ENCODE measurements around the gene LIPF. TPM values are rescaled to one million over a fixed set of nuclear protein-coding genes. Genes with fewer than 3 reads are reported as not detected.
"Not testable (repeated sequence)": the region's sequence is repeated elsewhere in the genome, so short reads cannot be mapped to it uniquely, and the experiment has no call there.

LIPF gene
- total RNA-seq, 2 donors from 2014 or later: not detected

DNA sequence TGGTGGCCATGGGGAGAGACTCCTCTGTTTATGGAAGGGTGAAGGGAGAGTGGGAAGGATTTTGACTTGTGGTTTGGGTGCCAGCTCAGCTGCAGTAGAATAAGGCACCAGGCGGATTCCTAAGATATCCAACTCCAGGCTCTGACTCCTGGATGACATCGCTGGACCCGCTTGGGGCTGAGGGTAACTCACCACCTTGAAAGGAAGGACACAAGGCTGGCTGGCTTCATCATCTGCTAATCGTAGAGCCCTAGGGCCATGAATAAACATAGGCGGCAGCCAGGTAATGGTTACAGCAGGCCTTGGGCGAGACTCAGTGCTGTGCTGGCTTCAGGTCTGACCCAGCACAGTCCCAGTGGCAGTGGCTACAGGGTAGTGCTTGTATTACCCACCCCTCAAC is 25.1 kb downstream of the LIPF start:
- DNase-seq (ENCODE audit: low spot score) (no peak), ATAC-seq (ENCODE audit: insufficient number of reproducible peaks, low FRiP score, low read depth) (no peak)
- Histone ChIP-seq H3K4me1 (ENCODE audit: control insufficient read depth in 1 of 2, low read depth in 2 of 2) (no peaks in the 10 kb centered on the region), H3K27ac (no peak overlapping the region), H3K36me3 (no peaks in the 10 kb centered on the region), H3K4me3 (no peak overlapping the region), H3K27me3 (replicated peaks; ENCODE audit: insufficient read depth) (no peaks in the 10 kb centered on the region), H3K9me3 (no peaks in the 10 kb centered on the region)
- TF ChIP-seq, protein P1, sequence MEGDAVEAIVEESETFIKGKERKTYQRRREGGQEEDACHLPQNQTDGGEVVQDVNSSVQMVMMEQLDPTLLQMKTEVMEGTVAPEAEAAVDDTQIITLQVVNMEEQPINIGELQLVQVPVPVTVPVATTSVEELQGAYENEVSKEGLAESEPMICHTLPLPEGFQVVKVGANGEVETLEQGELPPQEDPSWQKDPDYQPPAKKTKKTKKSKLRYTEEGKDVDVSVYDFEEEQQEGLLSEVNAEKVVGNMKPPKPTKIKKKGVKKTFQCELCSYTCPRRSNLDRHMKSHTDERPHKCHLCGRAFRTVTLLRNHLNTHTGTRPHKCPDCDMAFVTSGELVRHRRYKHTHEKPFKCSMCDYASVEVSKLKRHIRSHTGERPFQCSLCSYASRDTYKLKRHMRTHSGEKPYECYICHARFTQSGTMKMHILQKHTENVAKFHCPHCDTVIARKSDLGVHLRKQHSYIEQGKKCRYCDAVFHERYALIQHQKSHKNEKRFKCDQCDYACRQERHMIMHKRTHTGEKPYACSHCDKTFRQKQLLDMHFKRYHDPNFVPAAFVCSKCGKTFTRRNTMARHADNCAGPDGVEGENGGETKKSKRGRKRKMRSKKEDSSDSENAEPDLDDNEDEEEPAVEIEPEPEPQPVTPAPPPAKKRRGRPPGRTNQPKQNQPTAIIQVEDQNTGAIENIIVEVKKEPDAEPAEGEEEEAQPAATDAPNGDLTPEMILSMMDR (IDR thresholded peaks at IDR 0.05): no peak

DNA sequence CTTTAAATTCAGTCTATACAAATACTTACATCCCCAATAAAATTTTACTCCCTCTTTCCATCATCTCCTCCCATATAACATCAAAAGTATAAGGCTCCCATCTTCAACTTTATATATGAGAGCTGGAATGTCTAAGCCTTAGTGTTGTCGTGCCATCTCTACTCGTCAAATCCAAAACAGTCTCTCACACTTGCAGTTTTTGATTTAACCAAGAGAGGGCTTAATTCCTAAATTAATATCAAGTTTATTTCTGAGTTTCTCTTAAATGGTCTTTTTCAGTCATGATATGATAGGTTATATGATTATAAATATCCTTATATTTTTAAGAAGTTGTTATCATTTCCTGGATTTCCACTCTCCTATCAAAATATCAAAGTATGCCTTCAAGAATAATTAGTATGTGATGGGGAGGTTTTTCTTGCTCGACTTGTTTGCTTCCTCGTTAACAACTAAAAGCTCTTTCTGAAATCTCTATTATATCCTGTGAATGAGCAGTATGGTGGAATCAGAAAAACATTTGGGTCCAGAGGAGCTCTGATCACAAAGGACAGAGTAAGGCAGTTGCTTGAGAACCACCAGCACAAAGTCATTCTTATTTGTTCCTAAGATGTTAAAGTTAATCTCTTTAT is 29.3 kb downstream of the LIPF start:
- no peak for DNase-seq (ENCODE audit: low spot score)
- H3K4me1 ChIP-seq (ENCODE audit: control insufficient read depth in 1 of 2, low read depth in 2 of 2): no peaks in the 10 kb centered on the region
- TF ChIP-seq, protein P1 (IDR thresholded peaks at IDR 0.05): no peak
- no peak overlapping the region for H3K27ac ChIP-seq
- ATAC-seq (ENCODE audit: insufficient number of reproducible peaks, low FRiP score, low read depth): no peak
- no peaks in the 10 kb centered on the region for H3K36me3 ChIP-seq
- H3K4me3 ChIP-seq: no peak overlapping the region
- no peaks in the 10 kb centered on the region for H3K27me3 ChIP-seq (replicated peaks; ENCODE audit: insufficient read depth)
- H3K9me3 ChIP-seq: no peaks in the 10 kb centered on the region

DNA sequence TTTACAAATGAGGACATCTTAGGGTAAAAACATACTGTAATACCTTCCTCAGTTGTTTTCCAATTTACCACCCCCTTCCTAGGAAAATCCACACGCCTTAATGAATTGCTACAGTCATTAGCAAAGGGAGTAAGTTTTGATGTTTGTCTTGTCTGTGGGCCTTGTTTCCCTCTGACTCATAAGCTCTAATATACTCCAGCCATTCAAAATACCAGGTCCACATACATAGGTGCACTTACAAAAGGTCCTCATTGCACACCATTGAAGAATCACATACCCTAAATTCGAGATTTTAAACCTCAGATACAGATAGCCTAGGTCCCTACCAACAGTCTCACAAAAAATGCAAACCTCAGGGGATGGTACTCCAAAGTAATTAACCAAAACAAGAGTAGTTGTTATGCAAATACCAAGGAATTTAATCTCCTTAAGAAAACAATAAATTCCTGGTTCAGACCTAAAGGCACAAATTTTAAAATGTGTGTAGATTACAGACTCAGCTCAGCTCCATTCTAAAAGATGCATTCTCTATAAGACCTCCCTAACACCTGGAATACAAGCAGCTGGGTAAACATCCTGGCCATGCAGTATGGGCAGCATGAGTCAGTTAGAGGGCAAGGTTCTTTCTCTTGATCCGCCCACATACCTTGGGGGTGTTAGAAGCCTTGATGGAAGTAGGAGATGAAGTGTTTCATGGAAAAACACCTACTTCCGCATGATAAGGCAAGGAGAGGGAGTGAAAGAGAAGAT is 38.8 kb downstream of the LIPF start:
- TF ChIP-seq, protein P1 (IDR thresholded peaks at IDR 0.05): no peak
- no peaks in the 10 kb centered on the region for H3K27me3 ChIP-seq (replicated peaks; ENCODE audit: insufficient read depth)
- ATAC-seq (ENCODE audit: insufficient number of reproducible peaks, low FRiP score, low read depth) (no peak), DNase-seq (ENCODE audit: low spot score) (no peak)
- H3K4me3 ChIP-seq: no peak overlapping the region
- no peak overlapping the region for H3K27ac ChIP-seq
- H3K4me1 ChIP-seq (ENCODE audit: control insufficient read depth in 1 of 2, low read depth in 2 of 2): no peaks in the 10 kb centered on the region
- no peaks in the 10 kb centered on the region for H3K36me3 ChIP-seq
- H3K9me3 ChIP-seq: no peaks in the 10 kb centered on the region

DNA sequence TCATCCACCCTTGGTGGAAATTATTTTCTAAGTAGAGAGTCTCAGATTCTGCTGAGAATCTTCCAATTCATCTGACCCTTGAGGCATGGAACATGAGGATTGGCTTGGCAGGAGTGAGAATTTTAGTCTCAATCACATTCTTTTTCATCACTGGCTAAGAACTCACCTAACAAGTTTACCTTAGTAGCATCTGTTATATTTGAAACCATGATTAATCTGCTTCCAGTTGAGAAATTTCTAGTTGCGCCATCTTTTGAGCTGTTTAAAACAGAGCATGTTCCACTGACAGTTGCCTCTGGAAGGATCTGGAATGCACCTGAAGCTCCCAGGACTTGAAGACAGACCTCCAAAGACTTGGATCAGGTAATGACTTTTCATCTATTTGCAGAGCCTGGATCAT is 41.7 kb downstream of the LIPF start, which contains the start of gene LIPK:
Gene LIPK (plus strand): TSS at position 292 of the 400 bp plus-strand sequence. CDS start 18,295 bp downstream, outside the sequence.
- no peaks in the 10 kb centered on the region for H3K27me3 ChIP-seq (replicated peaks; ENCODE audit: insufficient read depth)
- TF ChIP-seq, protein P1 (IDR thresholded peaks at IDR 0.05): no peak
- H3K9me3 ChIP-seq: no peaks in the 10 kb centered on the region
- DNase-seq (ENCODE audit: low spot score): no peak
- no peak for ATAC-seq (ENCODE audit: insufficient number of reproducible peaks, low FRiP score, low read depth)
- H3K4me3 ChIP-seq: no peak within 1 kb of the TSS
- no peaks in the 10 kb centered on the region for H3K36me3 ChIP-seq
- H3K4me1 ChIP-seq (ENCODE audit: control insufficient read depth in 1 of 2, low read depth in 2 of 2): no peaks in the 10 kb centered on the region
- no peak within 1 kb of the TSS for H3K27ac ChIP-seq

DNA sequence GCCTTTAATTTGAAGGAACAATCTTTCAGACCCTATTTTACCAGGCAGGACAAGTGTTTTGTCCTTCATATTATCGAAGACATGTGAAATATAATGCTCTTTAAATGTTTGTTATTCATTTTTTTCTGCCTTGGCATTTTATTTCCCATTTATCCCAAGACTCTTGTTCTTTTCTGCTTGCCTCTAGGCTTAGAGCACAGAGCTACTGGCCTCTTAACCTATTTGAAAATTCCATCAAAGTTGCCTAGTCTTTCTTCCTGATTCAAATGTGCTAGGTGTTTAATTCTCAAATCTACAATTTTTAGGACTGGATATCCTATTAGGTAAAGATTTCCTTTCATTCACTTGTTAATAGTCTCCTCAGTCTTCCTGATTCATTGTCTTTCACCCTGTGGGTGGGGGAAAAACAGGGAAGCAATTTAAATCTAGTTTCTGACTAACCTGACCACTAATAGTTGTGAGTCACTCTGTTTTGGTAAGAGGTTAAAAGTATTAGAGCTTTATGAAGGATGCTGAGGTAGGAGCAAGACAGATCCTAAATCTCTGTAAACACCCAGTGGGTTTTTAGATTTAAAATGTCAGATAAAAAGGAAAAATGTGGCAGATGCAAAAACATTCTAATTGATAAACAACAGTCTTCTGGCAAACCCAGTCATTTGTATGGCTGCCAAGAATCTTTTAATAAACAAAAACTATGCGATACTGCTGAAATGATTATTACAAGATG is 43.4 kb downstream of the LIPF start:
- no peak overlapping the region for H3K4me3 ChIP-seq
- no peaks in the 10 kb centered on the region for H3K27me3 ChIP-seq (replicated peaks; ENCODE audit: insufficient read depth)
- DNase-seq (ENCODE audit: low spot score): no peak
- TF ChIP-seq, protein P1 (IDR thresholded peaks at IDR 0.05): no peak
- no peaks in the 10 kb centered on the region for H3K36me3 ChIP-seq
- no peaks in the 10 kb centered on the region for H3K4me1 ChIP-seq (ENCODE audit: control insufficient read depth in 1 of 2, low read depth in 2 of 2)
- ATAC-seq (ENCODE audit: insufficient number of reproducible peaks, low FRiP score, low read depth): no peak
- H3K9me3 ChIP-seq: no peaks in the 10 kb centered on the region
- no peak overlapping the region for H3K27ac ChIP-seq

DNA sequence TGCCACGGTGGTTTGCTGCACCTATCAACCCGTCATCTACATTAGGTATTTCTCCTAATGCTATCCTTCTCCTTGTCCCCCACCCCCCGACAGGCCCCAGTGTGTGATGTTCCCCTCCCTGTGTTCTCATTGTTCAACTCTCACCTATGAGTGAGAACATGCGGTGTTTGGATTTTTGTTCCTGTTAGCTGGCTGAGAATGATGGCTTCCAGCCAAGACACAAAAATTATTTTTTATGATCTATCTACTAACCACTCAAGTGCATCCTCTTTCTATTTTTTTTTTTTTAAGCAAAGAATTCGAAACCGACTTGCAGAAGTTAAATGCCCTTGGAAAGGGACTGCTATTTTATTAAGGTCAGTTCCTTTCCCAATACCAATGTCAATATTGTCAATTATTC is 45.1 kb downstream of the LIPF start:
- DNase-seq (ENCODE audit: low spot score); H3K4me3 ChIP-seq; H3K27me3 ChIP-seq (replicated peaks; ENCODE audit: insufficient read depth); ATAC-seq (ENCODE audit: insufficient number of reproducible peaks, low FRiP score, low read depth); H3K36me3 ChIP-seq; H3K4me1 ChIP-seq (ENCODE audit: control insufficient read depth in 1 of 2, low read depth in 2 of 2); H3K9me3 ChIP-seq; H3K27ac ChIP-seq: not testable (repeated sequence)
